Measurements from ENCODE around the gene MAFB. TPM values are rescaled to one million over a fixed set of nuclear protein-coding genes. Genes with fewer than 3 reads are reported as not detected.

MAFB gene
- total RNA-seq, 1 experiment from 2014 or later = 0.22 TPM

- Histone ChIP-seq H3K36me3 (ENCODE audit: control insufficient read depth in 1 of 2, insufficient read depth in 2 of 2, low read length in 2 of 2) (no peaks in the 10 kb centered on the region), H3K27me3 (ENCODE audit: insufficient read depth, low read length) (no peaks in the 10 kb centered on the region), H3K9me2 (ENCODE audit: insufficient read depth) (no peaks in the 10 kb centered on the region), H3K9ac (ENCODE audit: low read length) (no peak overlapping the region), H3K27ac (ENCODE audit: low read depth, low read length) (no peak overlapping the region), H3K4me2 (ENCODE audit: low read length) (no peak overlapping the region), H3K9me3 (ENCODE audit: control insufficient read depth in 1 of 2, insufficient read depth in 1 of 2, low read depth in 1 of 2, low read length in 2 of 2) (no peaks in the 10 kb centered on the region), H2AFZ (ENCODE audit: low read depth, low read length, poor library complexity, severe bottlenecking) (no peak overlapping the region), H4K20me1 (ENCODE audit: insufficient read depth) (no peaks in the 10 kb centered on the region), H3K4me1 (ENCODE audit: control insufficient read depth in 1 of 2, insufficient read depth in 2 of 2, low read length in 2 of 2) (no peaks in the 10 kb centered on the region), H3K79me2 (ENCODE audit: insufficient read depth, low read length) (no peaks in the 10 kb centered on the region), H3K4me3 (replicated peaks in 1 of 2; ENCODE audit: low read depth in 1 of 2, low read length in 2 of 2) (no peak overlapping the region)
- ChIA-PET RAD21 (ENCODE audit: low non-redundant PET in 1 of 2, low total read pairs in 2 of 2, uncharacterized antibody in 2 of 2, unreplicated experiment in 2 of 2) (no interaction called here), POLR2A (no interaction called here), CTCF (no interaction called here)
- no peak for DNase-seq (ENCODE audit: low read depth, low spot score)
- TF ChIP-seq MAX (IDR thresholded peaks at IDR 0.05) = no peak
- TF ChIP-seq, protein P1, sequence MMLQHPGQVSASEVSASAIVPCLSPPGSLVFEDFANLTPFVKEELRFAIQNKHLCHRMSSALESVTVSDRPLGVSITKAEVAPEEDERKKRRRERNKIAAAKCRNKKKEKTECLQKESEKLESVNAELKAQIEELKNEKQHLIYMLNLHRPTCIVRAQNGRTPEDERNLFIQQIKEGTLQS (IDR thresholded peaks at IDR 0.05) = no peak
- TF ChIP-seq ZNF274 (IDR thresholded peaks at IDR 0.05; ENCODE audit: low read depth, low read length) = no peak
- TF ChIP-seq FOSL1 (IDR thresholded peaks at IDR 0.05; ENCODE audit: low read depth) = no peak
- no peak for TF ChIP-seq TCF7L2 (IDR thresholded peaks at IDR 0.05; ENCODE audit: borderline replicate concordance, extremely low read depth, insufficient read depth, insufficient read length)
- no peak for TF ChIP-seq ZFX (IDR thresholded peaks at IDR 0.05)
- no peak for TF ChIP-seq CEBPB (IDR thresholded peaks at IDR 0.05; ENCODE audit: low read depth)
- no peak for TF ChIP-seq RAD21 (IDR thresholded peaks at IDR 0.05; ENCODE audit: low read depth)
- no peak for TF ChIP-seq POLR2A (IDR thresholded peaks at IDR 0.05; ENCODE audit: borderline replicate concordance, extremely low read depth, insufficient read depth, insufficient read length)
- TF ChIP-seq JUND (IDR thresholded peaks at IDR 0.05) = no peak
- no peak for TF ChIP-seq REST (IDR thresholded peaks at IDR 0.05; ENCODE audit: low read depth)
- no peak for TF ChIP-seq SP1 (IDR thresholded peaks at IDR 0.05; ENCODE audit: low read depth)
- no peak for ATAC-seq
- intact Hi-C loops (cut with micrococcal nuclease) = no loop called here
- BruUV-seq (replicated peaks) = no TSS peak
Observed at GRCh38 chr20:40646813-40647212, 42.2 kb downstream of the MAFB start.
